HepG2 (cell line): ENCODE measurements around the gene PSMB11. TPM values are rescaled to one million over a fixed set of nuclear protein-coding genes. Genes with fewer than 3 reads are reported as not detected.

Experiments used
- AHR ChIP-seq: IDR thresholded peaks from 2 replicates; pipeline ENCODE4 v1.6.1; 2018; ENCODE audit warnings: missing genetic modification reagents, missing compliant biosample characterization
- BORCS8-MEF2B ChIP-seq: sonication (generic); formaldehyde crosslinking; IDR thresholded peaks from 2 replicates; pipeline ENCODE4 v1.8.0; 2022; ENCODE audit warnings: mild to moderate bottlenecking, missing genetic modification reagents
- ELF3 ChIP-seq: IDR thresholded peaks from 2 replicates; pipeline ENCODE4 v1.6.1; 2016; ENCODE audit warnings: missing genetic modification reagents, missing compliant biosample characterization
- FOSL1 ChIP-seq: sonication (generic); formaldehyde crosslinking; IDR thresholded peaks from 2 replicates; pipeline ENCODE4 v1.9.0; 2021; ENCODE audit warnings: missing genetic modification reagents, borderline replicate concordance
- NFYC ChIP-seq: IDR thresholded peaks from 2 replicates; pipeline ENCODE4 v1.6.1; 2016; ENCODE audit warnings: missing genetic modification reagents, missing compliant biosample characterization
- SIX4 ChIP-seq: sonication (generic); formaldehyde crosslinking; IDR thresholded peaks from 2 replicates; pipeline ENCODE4 v1.4.0; 2020; ENCODE audit warnings: missing genetic modification reagents
- SNAPC2 ChIP-seq: sonication (generic); formaldehyde crosslinking; IDR thresholded peaks from 2 replicates; pipeline ENCODE4 v1.8.1; 2022; ENCODE audit warnings: mild to moderate bottlenecking, missing genetic modification reagents
- SNRNP70 ChIP-seq: fragments of 200-400 bp; formaldehyde crosslinking; IDR thresholded peaks from 2 replicates; pipeline ENCODE4 v1.6.1; 2017; ENCODE audit warnings: mild to moderate bottlenecking, low read depth, low read length, moderate library complexity
- ZBTB43 ChIP-seq: sonication (generic); formaldehyde crosslinking; conservative IDR thresholded peaks from 2 replicates; pipeline ENCODE4 v1.4.0; 2020; ENCODE audit warnings: missing genetic modification reagents
- ZFP41 ChIP-seq: sonication (generic); formaldehyde crosslinking; IDR thresholded peaks from 2 replicates; pipeline ENCODE4 v1.4.0; 2020; ENCODE audit warnings: mild to moderate bottlenecking, missing genetic modification reagents, borderline replicate concordance
- ZMYM3 ChIP-seq: sonication (generic); formaldehyde crosslinking; IDR thresholded peaks from 2 replicates; pipeline ENCODE4 v1.5.1; 2020; ENCODE audit warnings: mild to moderate bottlenecking, missing genetic modification reagents
- ZNF253 ChIP-seq: sonication (generic); formaldehyde crosslinking; IDR thresholded peaks from 2 replicates; pipeline ENCODE4 v1.8.0; 2022; ENCODE audit warnings: mild to moderate bottlenecking, missing genetic modification reagents, borderline replicate concordance
- ZNF317 ChIP-seq: sonication (generic); formaldehyde crosslinking; IDR thresholded peaks from 2 replicates; pipeline ENCODE4 v1.5.0; 2020; ENCODE audit warnings: mild to moderate bottlenecking, missing genetic modification reagents
- ZNF383 ChIP-seq: sonication (generic); formaldehyde crosslinking; IDR thresholded peaks from 2 replicates; pipeline ENCODE4 v1.4.0; 2020; ENCODE audit warnings: missing genetic modification reagents, mild to moderate bottlenecking, borderline replicate concordance
- ZNF431 ChIP-seq: sonication (generic); formaldehyde crosslinking; IDR thresholded peaks from 2 replicates; pipeline ENCODE4 v1.9.0; 2022; ENCODE audit warnings: missing genetic modification reagents, low read depth, mild to moderate bottlenecking, borderline replicate concordance
- ZNF547 ChIP-seq: sonication (generic); formaldehyde crosslinking; IDR thresholded peaks from 2 replicates; pipeline ENCODE4 v1.5.1; 2020; ENCODE audit warnings: mild to moderate bottlenecking, missing genetic modification reagents
- ZNF597 ChIP-seq: sonication (generic); formaldehyde crosslinking; IDR thresholded peaks from 2 replicates; pipeline ENCODE4 v1.5.0; 2020; ENCODE audit warnings: missing genetic modification reagents
- ZNF614 ChIP-seq: IDR thresholded peaks from 2 replicates; pipeline ENCODE4 v1.6.1; 2018; ENCODE audit warnings: missing biosample characterization, missing genetic modification reagents, inconsistent platforms, borderline replicate concordance
- ZNF773 ChIP-seq: sonication (generic); formaldehyde crosslinking; IDR thresholded peaks from 2 replicates; pipeline ENCODE4 v1.4.0; 2020; ENCODE audit warnings: missing genetic modification reagents, borderline replicate concordance
- ZNF781 ChIP-seq: sonication (generic); formaldehyde crosslinking; IDR thresholded peaks from 2 replicates; pipeline ENCODE4 v1.5.1; 2020; ENCODE audit warnings: borderline replicate concordance, mild to moderate bottlenecking, missing genetic modification reagents; ENCODE audit errors: not compliant biosample characterization
- polyA plus RNA-seq, 8 experiments: library from polyadenylated mRNA; depleted of rRNA in 3 of 8; stranded (reverse) in 7 of 8; unstranded in 1 of 8; fragments of >200 nt; fragmentation: Illumina TruSeq in 4 of 8; extraction: Trizol in 4 of 8; gene quantifications; 2 replicates each; pipeline versions ENCODE4 v1.2.1 to v1.2.3, GENCODE V29; 2011 to 2016; ENCODE audit warnings: low read depth in 4 of 8, missing spikeins in 1 of 8, mixed read lengths in 1 of 8; ENCODE audit not compliant: insufficient read depth in 1 of 8
- total RNA-seq, 5 experiments: library from RNA; depleted of rRNA; stranded (reverse); fragments of >200 nt; fragmentation: Illumina TruSeq; extraction: Trizol; gene quantifications; 2 replicates each; pipeline ENCODE4 v1.2.3, GENCODE V29; 2016; ENCODE audit warnings: low read depth in 1 of 5
- TF ChIP-seq, protein P1 (sequence below): IDR thresholded peaks from 2 replicates; pipeline ENCODE4 v1.6.1; 2016; ENCODE audit warnings: mild to moderate bottlenecking, missing biosample characterization, missing genetic modification reagents
- TF ChIP-seq, protein P2 (sequence below): sonication (generic); formaldehyde crosslinking; IDR thresholded peaks from 2 replicates; pipeline ENCODE4 v1.4.0; 2020; ENCODE audit warnings: mild to moderate bottlenecking, missing genetic modification reagents

PSMB11 gene
- total and polyA plus RNA-seq, 2 of the 13 experiments (the other 11 are each of a cell fraction or from before 2014, with no cell fraction given): not detected

- no peak for TF ChIP-seq ZNF383
- TF ChIP-seq ZNF431 (CRISPR knock-in tag): no peak
- TF ChIP-seq, protein P1, sequence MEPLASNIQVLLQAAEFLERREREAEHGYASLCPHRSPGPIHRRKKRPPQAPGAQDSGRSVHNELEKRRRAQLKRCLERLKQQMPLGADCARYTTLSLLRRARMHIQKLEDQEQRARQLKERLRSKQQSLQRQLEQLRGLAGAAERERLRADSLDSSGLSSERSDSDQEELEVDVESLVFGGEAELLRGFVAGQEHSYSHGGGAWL (CRISPR knock-in tag): 0 out of 2 replicates have a peak, but pooled peaks have one; percentile 30
- TF ChIP-seq ZNF253 (CRISPR knock-in tag): no peak
- TF ChIP-seq NFYC (CRISPR knock-in tag): no peak
- peak; percentile 39; the same call in 1 of the 2 replicates for TF ChIP-seq AHR (CRISPR knock-in tag)
- no peak for TF ChIP-seq ZNF614 (CRISPR knock-in tag)
- 0 out of 2 replicates have a peak, but pooled peaks have one; percentile 13 for TF ChIP-seq FOSL1
- no peak for TF ChIP-seq ELF3 (CRISPR knock-in tag)
- TF ChIP-seq BORCS8-MEF2B (CRISPR knock-in tag): no peak
- no peak for TF ChIP-seq ZNF597 (CRISPR knock-in tag)
- no peak for TF ChIP-seq ZBTB43 (CRISPR knock-in tag)
- TF ChIP-seq SNAPC2 (CRISPR knock-in tag): 0 out of 2 replicates have a peak, but pooled peaks have one; percentile 69
- TF ChIP-seq ZFP41 (CRISPR knock-in tag): no peak
- no peak for TF ChIP-seq ZNF781 (CRISPR knock-in tag)
- no peak for TF ChIP-seq ZMYM3
- no peak for TF ChIP-seq SIX4 (CRISPR knock-in tag)
- no peak for TF ChIP-seq ZNF317 (CRISPR knock-in tag)
- TF ChIP-seq, protein P2, sequence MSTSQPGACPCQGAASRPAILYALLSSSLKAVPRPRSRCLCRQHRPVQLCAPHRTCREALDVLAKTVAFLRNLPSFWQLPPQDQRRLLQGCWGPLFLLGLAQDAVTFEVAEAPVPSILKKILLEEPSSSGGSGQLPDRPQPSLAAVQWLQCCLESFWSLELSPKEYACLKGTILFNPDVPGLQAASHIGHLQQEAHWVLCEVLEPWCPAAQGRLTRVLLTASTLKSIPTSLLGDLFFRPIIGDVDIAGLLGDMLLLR (CRISPR knock-in tag): no peak
- TF ChIP-seq SNRNP70: no peak
- TF ChIP-seq ZNF547 (CRISPR knock-in tag): 0 out of 2 replicates have a peak, but pooled peaks have one; percentile 18
- TF ChIP-seq ZNF773 (CRISPR knock-in tag): no peak
Measured at GRCh38 chr14:23024612-23025075, 17.4 kb upstream of the PSMB11 start (continued).
